Measurements from ENCODE around the gene IPO5.

IPO5 gene

DNA sequence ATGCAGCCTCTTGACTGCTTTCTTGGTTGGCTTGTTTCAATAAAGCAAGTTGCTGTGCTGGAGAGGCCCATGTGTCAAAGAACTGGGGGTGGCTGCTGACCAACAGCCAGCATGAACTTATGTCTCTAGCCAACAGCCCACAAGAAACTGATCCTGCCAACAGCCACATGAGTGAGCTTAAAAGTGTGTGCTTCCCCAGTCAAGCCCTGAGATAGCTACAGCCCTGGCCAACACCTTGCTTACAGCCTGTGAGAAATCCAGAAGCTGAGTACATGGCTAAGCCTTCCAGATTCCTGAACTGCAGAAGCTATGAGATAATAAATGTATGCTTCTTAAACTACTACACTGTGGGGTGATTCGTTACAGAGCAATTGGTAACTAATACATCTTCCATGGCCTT lies 38.9 kb upstream of the IPO5 start:
- TF ChIP-seq, protein P1, sequence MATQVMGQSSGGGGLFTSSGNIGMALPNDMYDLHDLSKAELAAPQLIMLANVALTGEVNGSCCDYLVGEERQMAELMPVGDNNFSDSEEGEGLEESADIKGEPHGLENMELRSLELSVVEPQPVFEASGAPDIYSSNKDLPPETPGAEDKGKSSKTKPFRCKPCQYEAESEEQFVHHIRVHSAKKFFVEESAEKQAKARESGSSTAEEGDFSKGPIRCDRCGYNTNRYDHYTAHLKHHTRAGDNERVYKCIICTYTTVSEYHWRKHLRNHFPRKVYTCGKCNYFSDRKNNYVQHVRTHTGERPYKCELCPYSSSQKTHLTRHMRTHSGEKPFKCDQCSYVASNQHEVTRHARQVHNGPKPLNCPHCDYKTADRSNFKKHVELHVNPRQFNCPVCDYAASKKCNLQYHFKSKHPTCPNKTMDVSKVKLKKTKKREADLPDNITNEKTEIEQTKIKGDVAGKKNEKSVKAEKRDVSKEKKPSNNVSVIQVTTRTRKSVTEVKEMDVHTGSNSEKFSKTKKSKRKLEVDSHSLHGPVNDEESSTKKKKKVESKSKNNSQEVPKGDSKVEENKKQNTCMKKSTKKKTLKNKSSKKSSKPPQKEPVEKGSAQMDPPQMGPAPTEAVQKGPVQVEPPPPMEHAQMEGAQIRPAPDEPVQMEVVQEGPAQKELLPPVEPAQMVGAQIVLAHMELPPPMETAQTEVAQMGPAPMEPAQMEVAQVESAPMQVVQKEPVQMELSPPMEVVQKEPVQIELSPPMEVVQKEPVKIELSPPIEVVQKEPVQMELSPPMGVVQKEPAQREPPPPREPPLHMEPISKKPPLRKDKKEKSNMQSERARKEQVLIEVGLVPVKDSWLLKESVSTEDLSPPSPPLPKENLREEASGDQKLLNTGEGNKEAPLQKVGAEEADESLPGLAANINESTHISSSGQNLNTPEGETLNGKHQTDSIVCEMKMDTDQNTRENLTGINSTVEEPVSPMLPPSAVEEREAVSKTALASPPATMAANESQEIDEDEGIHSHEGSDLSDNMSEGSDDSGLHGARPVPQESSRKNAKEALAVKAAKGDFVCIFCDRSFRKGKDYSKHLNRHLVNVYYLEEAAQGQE (IDR thresholded peaks at IDR 0.05; ENCODE audit: low read depth): no peak
- TF ChIP-seq YY1 (IDR thresholded peaks at IDR 0.05; ENCODE audit: low read depth) (no peak), ZBTB7A (IDR thresholded peaks at IDR 0.05; ENCODE audit: low read depth) (no peak), RAD21 (IDR thresholded peaks at IDR 0.05; ENCODE audit: low read depth) (no peak), TAF1 (IDR thresholded peaks at IDR 0.05; ENCODE audit: low read depth) (no peak), EP300 (IDR thresholded peaks at IDR 0.05; ENCODE audit: borderline replicate concordance) (no peak), TCF12 (IDR thresholded peaks at IDR 0.05; ENCODE audit: low read depth) (no peak), EGR1 (IDR thresholded peaks at IDR 0.05) (no peak), CEBPB (IDR thresholded peaks at IDR 0.05) (no peak), FOXM1 (IDR thresholded peaks at IDR 0.05; ENCODE audit: borderline replicate concordance, low read depth) (no peak), CREB1 (IDR thresholded peaks at IDR 0.05; ENCODE audit: low read depth) (no peak), NFIC (IDR thresholded peaks at IDR 0.05) (no peak), TEAD4 (IDR thresholded peaks at IDR 0.05) (no peak)
- TF ChIP-seq, protein P2, sequence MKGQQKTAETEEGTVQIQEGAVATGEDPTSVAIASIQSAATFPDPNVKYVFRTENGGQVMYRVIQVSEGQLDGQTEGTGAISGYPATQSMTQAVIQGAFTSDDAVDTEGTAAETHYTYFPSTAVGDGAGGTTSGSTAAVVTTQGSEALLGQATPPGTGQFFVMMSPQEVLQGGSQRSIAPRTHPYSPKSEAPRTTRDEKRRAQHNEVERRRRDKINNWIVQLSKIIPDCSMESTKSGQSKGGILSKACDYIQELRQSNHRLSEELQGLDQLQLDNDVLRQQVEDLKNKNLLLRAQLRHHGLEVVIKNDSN (IDR thresholded peaks at IDR 0.05): no peak
- TF ChIP-seq, protein P3, sequence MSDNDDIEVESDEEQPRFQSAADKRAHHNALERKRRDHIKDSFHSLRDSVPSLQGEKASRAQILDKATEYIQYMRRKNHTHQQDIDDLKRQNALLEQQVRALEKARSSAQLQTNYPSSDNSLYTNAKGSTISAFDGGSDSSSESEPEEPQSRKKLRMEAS (IDR thresholded peaks at IDR 0.05): no peak

DNA sequence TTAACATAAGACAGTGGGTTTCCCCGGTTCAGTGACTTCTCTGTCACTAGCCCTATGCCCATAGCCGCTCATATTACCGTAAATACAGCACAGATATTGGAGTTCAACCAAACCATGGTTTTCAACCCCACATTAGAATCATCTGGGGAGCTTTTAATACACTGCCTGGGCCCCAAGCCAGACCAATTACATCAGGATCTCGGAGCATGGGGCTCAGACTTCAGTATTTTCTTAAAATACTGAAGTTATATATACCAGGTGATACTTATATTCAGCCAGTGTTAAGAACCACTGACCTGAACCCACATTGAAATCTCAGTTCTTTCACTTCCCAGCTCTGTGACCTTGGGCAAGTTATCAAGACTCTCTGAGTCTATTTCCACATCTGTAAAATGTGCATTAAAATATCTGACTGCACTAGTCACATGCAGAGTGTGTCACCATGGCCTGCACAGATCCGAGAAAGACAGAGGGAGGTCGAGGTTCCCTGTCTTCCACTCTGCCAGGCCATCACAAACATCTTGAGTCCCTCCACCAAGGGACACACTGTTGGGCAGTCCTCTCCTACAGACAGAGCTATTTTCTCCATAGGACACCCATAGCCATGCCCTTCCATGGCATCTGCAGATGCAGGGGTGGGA lies 32.2 kb upstream of the IPO5 start:
- TF ChIP-seq TAF1 (IDR thresholded peaks at IDR 0.05; ENCODE audit: low read depth) (no peak), FOXM1 (IDR thresholded peaks at IDR 0.05; ENCODE audit: borderline replicate concordance, low read depth) (no peak), CREB1 (IDR thresholded peaks at IDR 0.05; ENCODE audit: low read depth) (no peak), NFIC (IDR thresholded peaks at IDR 0.05) (no peak), RAD21 (IDR thresholded peaks at IDR 0.05; ENCODE audit: low read depth) (no peak), TCF12 (IDR thresholded peaks at IDR 0.05; ENCODE audit: low read depth) (no peak), TEAD4 (IDR thresholded peaks at IDR 0.05) (no peak), EP300 (IDR thresholded peaks at IDR 0.05; ENCODE audit: borderline replicate concordance) (no peak), YY1 (IDR thresholded peaks at IDR 0.05; ENCODE audit: low read depth) (no peak), CEBPB (IDR thresholded peaks at IDR 0.05) (no peak), ZBTB7A (IDR thresholded peaks at IDR 0.05; ENCODE audit: low read depth) (no peak), EGR1 (IDR thresholded peaks at IDR 0.05) (no peak)
- TF ChIP-seq, protein P2 (IDR thresholded peaks at IDR 0.05): no peak
- TF ChIP-seq, protein P3 (IDR thresholded peaks at IDR 0.05): no peak
- TF ChIP-seq, protein P1 (IDR thresholded peaks at IDR 0.05; ENCODE audit: low read depth): no peak

- TF ChIP-seq TEAD4 (IDR thresholded peaks at IDR 0.05) (no peak), TCF12 (IDR thresholded peaks at IDR 0.05; ENCODE audit: low read depth) (no peak), EP300 (IDR thresholded peaks at IDR 0.05; ENCODE audit: borderline replicate concordance) (no peak), YY1 (IDR thresholded peaks at IDR 0.05; ENCODE audit: low read depth) (no peak), TAF1 (IDR thresholded peaks at IDR 0.05; ENCODE audit: low read depth) (no peak), CEBPB (IDR thresholded peaks at IDR 0.05) (no peak), ZBTB7A (IDR thresholded peaks at IDR 0.05; ENCODE audit: low read depth) (no peak), RAD21 (IDR thresholded peaks at IDR 0.05; ENCODE audit: low read depth) (no peak), NFIC (IDR thresholded peaks at IDR 0.05) (no peak)
- TF ChIP-seq, protein P2 (IDR thresholded peaks at IDR 0.05): no peak
- TF ChIP-seq, protein P1 (IDR thresholded peaks at IDR 0.05; ENCODE audit: low read depth): no peak
- TF ChIP-seq, protein P3 (IDR thresholded peaks at IDR 0.05): no peak
Measured at GRCh38 chr13:97928301-97928700, 25.2 kb upstream of the IPO5 start.

Data from Ishikawa (cell line).